GM21619 (cell line): ENCODE data around the gene ILK.

Experiments used
- ATAC-seq: cut with Tn5 transposase; IDR thresholded peaks from one replicate; pipeline ENCODE4 v1.9.1; 2021; ENCODE audit not compliant: unreplicated experiment

ILK gene

DNA sequence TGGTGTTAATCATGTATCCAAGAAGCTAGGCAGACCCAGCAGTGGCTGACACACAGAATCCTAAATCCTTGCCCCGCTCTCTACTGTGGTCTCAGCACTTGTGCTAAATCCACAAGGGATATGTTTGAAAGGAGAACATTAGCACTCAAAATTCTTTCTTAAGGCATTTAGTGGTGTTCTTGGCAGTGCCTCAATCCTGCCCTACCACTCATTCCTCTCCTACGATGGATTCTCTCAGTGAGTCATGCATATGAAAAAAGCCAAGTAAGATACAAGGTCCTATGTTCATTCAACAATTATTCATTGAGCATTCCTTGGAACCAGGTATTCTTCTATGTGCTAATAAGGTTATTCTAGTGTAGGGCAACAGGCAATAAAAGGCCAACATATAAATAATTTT is 31.4 kb upstream of the ILK start:
- ATAC-seq, result no peak

GRCh38 chr11:6574816-6575715 is 28.5 kb upstream of the ILK start:
- ATAC-seq, result no peak

DNA sequence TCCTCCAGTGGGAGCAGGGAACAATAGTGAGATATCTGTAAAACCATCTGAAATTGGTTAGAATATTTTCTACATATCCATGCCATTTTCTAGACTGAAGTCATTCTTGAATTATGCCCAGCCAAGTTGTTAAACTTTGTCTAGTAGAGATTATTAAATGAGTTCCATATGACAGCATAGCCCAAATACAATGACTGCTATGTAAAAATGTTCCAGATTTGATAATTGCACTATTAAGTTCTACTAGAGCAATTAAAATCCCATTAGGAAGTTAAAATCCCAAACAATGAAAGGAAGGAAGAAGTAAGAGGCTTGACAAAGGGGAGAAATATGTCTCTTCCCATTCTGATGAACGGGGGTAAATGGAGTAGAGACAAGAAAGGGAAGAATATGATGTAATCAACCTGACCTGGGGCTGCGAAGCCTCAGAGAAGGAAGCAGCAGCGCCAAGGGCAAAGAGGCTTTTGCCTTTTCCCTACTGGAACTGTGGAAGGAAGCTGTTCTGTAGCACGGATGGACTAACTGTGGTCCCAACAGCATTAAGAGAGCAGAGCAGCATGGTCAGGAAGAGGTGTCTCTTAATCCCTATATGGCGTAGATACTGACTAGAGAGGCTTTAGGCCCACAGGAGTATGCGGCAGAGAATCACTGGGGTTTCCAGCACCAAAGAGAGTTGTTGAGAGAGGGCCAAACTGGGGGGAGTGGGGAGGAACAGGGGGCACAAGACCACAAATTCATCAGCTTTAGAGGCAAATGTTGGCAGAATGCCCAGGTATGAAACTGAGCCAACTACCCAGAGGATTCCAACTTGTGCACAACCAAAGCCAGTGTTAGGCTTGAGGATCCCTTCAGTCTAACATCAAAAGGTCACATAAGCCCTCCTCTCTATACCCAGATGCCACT is 26.9 kb upstream of the ILK start:
- no peak for ATAC-seq

- ATAC-seq, result no peak
Measured at GRCh38 chr11:6578134-6578533, 25.4 kb upstream of the ILK start.

- no peak for ATAC-seq
Measured at GRCh38 chr11:6579681-6580080, 23.9 kb upstream of the ILK start.

- no peak for ATAC-seq
Measured at GRCh38 chr11:6583584-6583983, 20.0 kb upstream of the ILK start.

DNA sequence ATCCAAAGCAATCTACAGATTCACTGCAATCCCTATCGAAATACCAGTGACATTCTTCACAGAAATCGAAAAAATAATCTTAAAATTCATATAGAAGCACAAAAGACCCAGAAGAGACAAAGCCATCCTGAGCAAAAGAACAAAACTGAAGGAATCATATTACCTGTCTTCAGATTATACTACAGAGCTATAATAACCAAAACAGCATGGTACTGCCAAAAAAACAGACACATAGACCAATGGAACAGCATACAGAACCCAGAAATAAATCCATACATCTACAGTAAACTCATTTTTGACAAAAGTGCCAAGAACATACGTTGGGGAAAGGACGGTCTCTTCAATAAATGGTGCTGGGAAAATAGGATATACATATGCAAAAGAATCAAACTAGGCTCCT is 19.0 kb upstream of the ILK start:
- no peak for ATAC-seq

DNA sequence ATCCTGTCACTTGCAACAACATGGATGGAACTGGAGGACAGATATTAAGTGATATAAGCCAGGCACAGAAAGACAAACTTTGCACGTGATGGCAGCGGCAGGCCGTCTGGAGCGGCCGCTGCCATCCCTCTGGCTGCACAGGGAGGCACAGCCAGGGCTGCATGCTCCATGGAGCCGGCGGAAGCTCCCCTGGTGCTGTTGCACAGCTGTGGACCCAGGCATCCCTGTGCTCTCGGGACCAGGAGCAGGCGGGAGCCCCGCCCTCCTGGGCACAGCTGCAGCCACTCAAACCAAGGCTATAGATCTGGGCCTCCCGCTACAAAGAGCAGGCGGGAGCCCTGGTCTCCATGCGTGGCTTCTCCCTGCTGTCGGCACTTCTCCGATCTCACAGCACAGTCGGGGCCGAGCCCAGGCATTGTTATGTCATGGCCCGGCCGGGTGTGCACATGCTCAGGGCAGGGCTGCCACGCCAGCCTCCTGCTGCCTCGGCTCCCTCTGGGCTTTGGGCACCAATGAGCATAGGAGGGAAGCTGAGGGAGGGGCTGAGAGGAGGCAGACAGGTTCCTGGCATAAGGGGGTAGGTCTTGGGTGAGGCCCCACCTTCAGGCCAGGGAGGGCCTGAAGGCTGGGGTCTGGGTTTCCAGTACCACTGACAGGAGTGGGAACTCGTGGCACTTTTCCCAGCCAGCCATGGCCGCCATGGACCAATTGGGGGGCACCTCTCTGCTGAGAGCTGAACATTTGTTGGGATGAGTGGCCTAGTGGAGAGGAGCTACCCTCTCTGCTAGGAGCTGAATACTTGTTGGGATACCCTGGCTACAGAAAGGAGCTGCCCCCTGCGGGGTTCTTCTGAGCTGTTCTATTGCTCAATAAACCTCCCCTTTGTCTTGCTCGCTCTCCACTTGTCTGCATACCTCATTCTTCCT is 16.9 kb upstream of the ILK start:
- ATAC-seq, result no peak

- ATAC-seq, result no peak
Measured at GRCh38 chr11:6587360-6587953, 16.1 kb upstream of the ILK start.

GRCh38 chr11:6588018-6588417 is 15.6 kb upstream of the ILK start:
- ATAC-seq, result no peak

DNA sequence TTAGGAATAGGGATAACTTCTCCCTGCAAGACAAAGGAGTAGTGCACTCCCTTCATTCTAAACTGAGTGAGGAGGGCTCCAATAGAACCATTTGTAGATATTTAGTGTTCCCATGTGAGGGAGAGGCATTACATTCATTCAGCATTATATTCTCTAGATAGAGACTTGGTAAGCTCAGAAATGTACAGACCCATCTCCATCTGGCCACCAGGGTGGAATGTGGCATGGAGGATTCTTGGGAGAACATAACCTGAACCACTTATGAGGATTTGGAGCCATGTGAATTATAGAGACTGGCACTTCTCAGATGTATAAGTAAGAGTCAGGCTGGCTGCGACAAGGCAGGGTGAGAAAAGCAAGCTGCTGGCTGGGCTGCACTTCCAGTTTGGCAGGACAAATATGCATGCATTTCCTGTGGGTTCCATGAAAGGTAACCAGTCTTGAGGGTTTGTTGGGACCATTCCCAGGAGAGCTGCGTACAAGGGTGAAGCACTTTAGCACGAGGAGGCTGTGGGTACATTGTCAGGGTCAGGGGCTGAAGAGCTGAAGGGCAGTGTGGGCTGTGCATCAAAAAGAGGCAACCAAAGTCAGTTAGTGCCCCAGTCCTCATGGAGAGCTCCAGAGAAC is 9.3 kb upstream of the ILK start:
- no peak for ATAC-seq

DNA sequence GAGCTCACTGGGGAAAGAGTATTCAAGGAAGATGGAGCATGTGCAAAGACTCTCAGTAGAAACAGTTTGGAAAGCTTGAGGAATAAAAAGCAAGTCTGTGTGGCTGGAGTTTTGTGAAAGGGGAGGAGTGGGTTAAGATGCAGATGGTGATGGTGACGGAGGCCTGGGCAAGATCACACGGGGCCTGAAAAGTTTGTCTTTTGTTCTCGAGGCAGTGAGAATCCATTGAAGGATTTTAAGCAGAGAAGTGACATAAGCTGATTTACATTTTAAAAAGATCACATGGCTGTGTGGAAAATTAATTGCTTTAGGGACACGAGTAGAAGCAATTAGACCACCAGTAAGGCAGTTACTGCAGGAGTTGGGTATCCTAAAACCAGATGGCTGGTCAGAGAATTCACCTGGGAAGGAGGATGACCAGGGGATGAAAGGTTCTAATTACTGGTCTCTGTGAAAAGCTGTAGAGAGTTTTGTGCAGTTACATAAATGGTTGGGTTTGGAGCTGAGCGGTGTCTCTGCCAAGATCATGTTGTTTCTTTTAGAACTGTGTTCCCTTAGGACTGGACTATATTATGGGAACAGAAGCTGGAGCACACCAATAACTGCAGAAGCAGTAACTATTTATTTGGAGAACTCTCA is 7.2 kb upstream of the ILK start:
- no peak for ATAC-seq

- no peak for ATAC-seq
Measured at GRCh38 chr11:6598555-6598954, 5.0 kb upstream of the ILK start.

DNA sequence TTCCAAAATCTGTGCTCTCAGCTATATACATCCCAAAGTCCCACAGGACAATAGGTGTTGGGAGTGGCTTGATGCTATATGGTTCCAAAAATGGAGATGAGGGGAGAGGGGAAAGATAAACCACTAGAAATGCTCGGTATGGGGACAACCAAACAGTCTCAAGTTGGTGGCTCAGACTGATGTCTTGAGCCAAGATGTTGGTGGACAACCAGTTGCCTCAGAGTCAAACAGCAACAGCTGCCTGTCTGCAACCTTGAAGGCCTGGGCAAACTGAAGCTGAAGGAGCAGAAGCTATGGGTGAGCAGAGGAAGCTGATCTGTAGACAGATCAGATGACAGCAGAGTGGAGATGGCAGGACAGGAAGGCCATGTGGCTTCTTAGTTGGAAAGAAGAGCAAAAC is 4.1 kb upstream of the ILK start:
- no peak for ATAC-seq

DNA sequence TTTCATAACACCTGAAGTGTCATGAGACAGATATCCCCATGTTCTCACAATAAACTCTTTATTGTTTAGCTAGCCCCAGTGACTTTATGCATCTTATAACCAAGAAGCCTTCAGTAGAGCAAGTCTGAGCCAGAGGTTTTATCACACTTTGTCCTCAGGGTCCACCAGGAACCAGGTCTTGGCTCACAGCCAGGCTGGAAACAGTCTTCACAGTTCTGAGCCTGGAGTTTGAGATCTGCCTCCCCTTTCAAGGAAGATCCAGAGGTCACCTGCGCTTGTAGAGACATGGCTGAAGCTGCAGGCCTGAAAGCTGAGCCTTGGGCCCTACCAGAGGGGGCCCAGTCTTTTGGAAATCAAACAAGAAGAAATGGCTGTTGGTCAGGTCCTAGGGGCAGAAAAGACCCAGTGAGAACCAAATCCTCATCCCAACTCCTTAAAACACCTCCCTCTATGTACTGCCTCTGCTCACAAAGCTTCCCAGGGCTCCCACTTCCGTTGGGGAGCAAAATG is 3.6 kb upstream of the ILK start:
- ATAC-seq, result no peak

DNA sequence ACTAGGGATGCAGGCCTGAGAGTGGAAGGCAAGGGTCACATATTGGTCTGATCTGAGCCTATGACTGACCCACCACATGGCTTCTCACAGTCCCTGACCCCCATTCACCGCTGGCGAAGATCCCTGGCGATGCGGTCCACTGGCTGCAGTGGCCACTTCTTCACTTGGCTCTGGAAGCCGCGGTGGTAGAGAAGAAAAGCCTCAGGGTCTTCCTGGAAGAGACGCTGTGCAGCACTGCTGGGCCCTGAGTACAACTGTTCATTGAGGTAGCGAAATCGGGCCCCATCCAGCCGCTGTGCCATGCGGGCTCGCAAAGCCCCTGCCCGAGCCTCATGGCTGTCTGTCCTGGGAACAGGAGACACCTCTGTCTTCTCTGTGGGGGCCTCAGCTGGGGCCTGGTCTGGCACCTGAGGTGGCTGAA is 2.5 kb upstream of the ILK start:
- ATAC-seq, result no peak

DNA sequence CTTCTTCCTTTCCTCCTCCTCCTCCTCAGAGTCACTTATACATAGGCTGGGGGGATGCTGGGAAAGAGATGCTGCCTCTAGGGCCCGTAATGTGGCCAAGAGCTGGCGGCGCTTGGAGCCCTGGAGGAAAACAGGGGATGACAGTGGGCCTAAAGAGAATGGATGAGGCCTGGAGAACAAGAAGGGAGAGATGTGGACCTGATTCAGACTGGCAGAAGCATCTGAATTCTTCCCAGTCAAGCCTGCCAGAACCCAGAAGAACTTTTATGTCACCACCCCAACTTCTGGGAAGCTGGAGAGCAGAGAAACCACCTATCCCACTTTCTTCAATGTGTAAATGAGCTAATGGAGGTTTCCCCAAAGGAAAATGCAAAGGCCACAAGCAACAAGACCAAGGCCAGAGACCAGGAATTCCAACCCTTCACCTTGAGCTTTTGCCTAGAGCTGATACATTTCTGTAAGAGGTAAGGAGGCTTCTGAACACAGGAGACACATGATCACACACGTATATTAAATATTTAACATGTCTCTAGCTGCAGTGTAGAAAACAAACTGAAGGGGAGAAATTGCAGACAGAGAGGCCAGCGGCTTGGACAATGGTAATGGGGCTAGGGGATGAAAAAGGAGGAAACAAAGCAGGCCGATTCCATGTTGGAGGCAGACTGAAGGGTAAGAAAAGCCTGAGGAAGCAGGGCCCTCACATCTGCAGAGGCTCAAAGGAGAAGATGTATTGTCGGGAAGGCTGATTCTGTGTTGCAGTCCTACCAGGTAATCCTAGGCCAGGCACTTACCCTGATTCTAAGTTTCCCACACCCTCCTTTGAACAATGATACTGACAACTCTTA is 1.3 kb upstream of the ILK start:
- no peak for ATAC-seq

DNA sequence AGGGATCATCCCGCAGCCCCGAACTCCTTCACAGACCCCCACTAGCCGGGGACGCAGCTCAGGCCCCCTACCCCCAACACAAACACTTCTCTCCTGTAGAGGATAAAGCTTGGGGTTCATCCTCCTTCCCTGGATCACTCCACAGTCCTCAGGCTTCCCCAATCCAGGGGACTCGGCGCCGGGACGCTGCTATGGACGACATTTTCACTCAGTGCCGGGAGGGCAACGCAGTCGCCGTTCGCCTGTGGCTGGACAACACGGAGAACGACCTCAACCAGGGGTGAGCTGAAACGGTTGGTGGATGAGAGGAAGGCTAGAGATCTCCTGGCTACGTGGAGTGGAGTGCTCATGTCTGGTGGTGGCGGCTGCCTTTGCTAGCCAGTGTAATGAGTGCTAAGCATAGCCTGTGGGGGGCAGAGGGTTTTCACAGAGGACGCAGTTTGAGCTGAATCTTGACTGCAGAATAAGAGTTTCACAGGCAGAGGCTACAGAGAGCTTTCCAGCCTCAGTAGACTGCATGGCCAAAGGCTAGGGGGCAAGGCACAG is 580 bp downstream of the ILK start:
- ATAC-seq, result peak; percentile 35
